PC-3 (cell line): ENCODE data around the gene PSMD2.

Experiments used
- EZH2 ChIP-seq: fragments of 300-600 bp; sonication (generic); IDR thresholded peaks from one replicate; pipeline ENCODE4 v1.6.1; 2017; ENCODE audit warnings: antibody characterized with exemption, mild to moderate bottlenecking, low read length; ENCODE audit not compliant: unreplicated experiment
- TF ChIP-seq, protein P1 (sequence below): fragments of 300-600 bp; sonication (generic); conservative IDR thresholded peaks from 2 replicates; pipeline ENCODE4 v1.5.1; 2017; ENCODE audit warnings: antibody characterized with exemption, low read depth, mild to moderate bottlenecking, low read length

DNA sequence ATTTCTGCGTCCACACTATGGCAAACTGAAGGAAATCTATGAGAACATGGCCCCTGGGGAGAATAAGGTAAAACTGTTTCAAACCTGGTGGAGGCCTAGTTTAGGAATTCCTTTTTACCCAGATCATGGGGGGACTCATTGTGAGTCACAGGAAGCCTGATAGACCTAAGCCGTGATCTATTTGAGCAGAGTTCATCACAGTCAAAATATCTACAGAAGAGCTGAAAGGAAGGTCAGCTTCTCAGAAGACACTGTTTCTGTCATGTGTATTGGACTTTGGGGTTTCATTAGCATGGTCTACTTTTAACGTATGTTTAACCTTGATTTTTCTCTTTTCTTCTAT lies 1.3 kb downstream of the PSMD2 start:
- TF ChIP-seq, protein P1, sequence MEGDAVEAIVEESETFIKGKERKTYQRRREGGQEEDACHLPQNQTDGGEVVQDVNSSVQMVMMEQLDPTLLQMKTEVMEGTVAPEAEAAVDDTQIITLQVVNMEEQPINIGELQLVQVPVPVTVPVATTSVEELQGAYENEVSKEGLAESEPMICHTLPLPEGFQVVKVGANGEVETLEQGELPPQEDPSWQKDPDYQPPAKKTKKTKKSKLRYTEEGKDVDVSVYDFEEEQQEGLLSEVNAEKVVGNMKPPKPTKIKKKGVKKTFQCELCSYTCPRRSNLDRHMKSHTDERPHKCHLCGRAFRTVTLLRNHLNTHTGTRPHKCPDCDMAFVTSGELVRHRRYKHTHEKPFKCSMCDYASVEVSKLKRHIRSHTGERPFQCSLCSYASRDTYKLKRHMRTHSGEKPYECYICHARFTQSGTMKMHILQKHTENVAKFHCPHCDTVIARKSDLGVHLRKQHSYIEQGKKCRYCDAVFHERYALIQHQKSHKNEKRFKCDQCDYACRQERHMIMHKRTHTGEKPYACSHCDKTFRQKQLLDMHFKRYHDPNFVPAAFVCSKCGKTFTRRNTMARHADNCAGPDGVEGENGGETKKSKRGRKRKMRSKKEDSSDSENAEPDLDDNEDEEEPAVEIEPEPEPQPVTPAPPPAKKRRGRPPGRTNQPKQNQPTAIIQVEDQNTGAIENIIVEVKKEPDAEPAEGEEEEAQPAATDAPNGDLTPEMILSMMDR = no peak
- TF ChIP-seq EZH2 = no peak
